IMR-90 (cell line): Measurements from ENCODE around the gene TTC28. TPM values are rescaled to one million over a fixed set of nuclear protein-coding genes. Genes with fewer than 3 reads are reported as not detected.
"Not testable (repeated sequence)": the region's sequence is repeated elsewhere in the genome, so short reads cannot be mapped to it uniquely, and the experiment has no call there.

Experiments used
- ATAC-seq: fragments of 200-7000 bp; cut with Tn5 transposase; 2 replicates; pipeline ENCODE4 v1.9.1; 2020; ENCODE audit warnings: low read depth, mild to moderate bottlenecking, moderate library complexity
- BruUV-seq: library from RNA; stranded (reverse); fragments of 400-500 nt; replicated peaks from 2 replicates; lab custom pipeline; 2021; lab: Mats Ljungman, UMichigan
- CTCF ChIA-PET: fragments of 300-600 bp; formaldehyde crosslinking; extraction: SDS; loops from one replicate; lab custom pipeline; 2021; ENCODE audit warnings: antibody characterized with exemption; lab: Yijun Ruan, JAX
- POLR2A ChIA-PET: fragments of 300-600 bp; sonication (Branson Sonifier 250); formaldehyde crosslinking; loops from one replicate; lab custom pipeline; 2022; ENCODE audit warnings: antibody characterized with exemption; ENCODE audit not compliant: unreplicated experiment; lab: Charles Lee
- DNase-seq: peaks from one replicate; pipeline ENCODE4 v3.0.0; 2013
- H2AFZ ChIP-seq: replicated peaks from 2 replicates; pipeline ENCODE3; 2013; ENCODE audit warnings: low read length, mild to moderate bottlenecking; ENCODE audit not compliant: poor library complexity
- H2AK5ac ChIP-seq: 2 replicates; pipeline ENCODE4 v1.6.1; 2013; ENCODE audit warnings: low read depth, low read length, inconsistent platforms
- H2AK9ac ChIP-seq: replicated peaks from 2 replicates; pipeline ENCODE3; 2013; ENCODE audit warnings: mild to moderate bottlenecking, low read depth, low read length, moderate library complexity; ENCODE audit not compliant: poor library complexity
- H2BK120ac ChIP-seq: 2 replicates; pipeline ENCODE4 v1.6.1; 2013; ENCODE audit warnings: low read depth, low read length, inconsistent platforms
- H2BK15ac ChIP-seq: 3 replicates; pipeline ENCODE4 v1.6.1; 2013; ENCODE audit warnings: low read depth, low read length, inconsistent platforms
- H2BK20ac ChIP-seq: 2 replicates; pipeline ENCODE4 v1.6.1; 2013; ENCODE audit warnings: low read depth, mild to moderate bottlenecking, inconsistent platforms, low read length, moderate library complexity
- H2BK5ac ChIP-seq: 2 replicates; pipeline ENCODE4 v1.6.1; 2013; ENCODE audit warnings: mild to moderate bottlenecking, low read depth, low read length, inconsistent platforms; ENCODE audit not compliant: poor library complexity, severe bottlenecking
- H3K14ac ChIP-seq: replicated peaks from 2 replicates; pipeline ENCODE4 v1.6.1; 2013; ENCODE audit warnings: low read depth, low read length, inconsistent platforms
- H3K18ac ChIP-seq: 2 replicates; pipeline ENCODE4 v1.6.1; 2013; ENCODE audit warnings: low read depth, low read length, control low read depth
- H3K23ac ChIP-seq: 2 replicates; pipeline ENCODE4 v1.6.1; 2013; ENCODE audit warnings: low read depth, low read length, inconsistent platforms
- H3K27ac ChIP-seq: 2 replicates; pipeline ENCODE4 v1.5.1; 2013; ENCODE audit warnings: mild to moderate bottlenecking, control low read depth, low read length; ENCODE audit not compliant: insufficient read depth
- H3K27me3 ChIP-seq: 2 replicates; pipeline ENCODE4 v1.6.1; 2013; ENCODE audit warnings: low read length; ENCODE audit not compliant: control insufficient read depth, insufficient read depth
- H3K36me3 ChIP-seq: 2 replicates; pipeline ENCODE4 v1.6.1; 2013; ENCODE audit warnings: low read length, mixed read lengths; ENCODE audit not compliant: control insufficient read depth, insufficient read depth
- H3K4ac ChIP-seq: 2 replicates; pipeline ENCODE4 v1.6.1; 2013; ENCODE audit warnings: low read depth, low read length, inconsistent platforms
- H3K4me1 ChIP-seq: 2 replicates; pipeline ENCODE4 v1.6.1; 2013; ENCODE audit warnings: low read length, mixed read lengths; ENCODE audit not compliant: control insufficient read depth, insufficient read depth
- H3K4me2 ChIP-seq: 2 replicates; pipeline ENCODE4 v1.6.1; 2013; ENCODE audit warnings: low read depth, mild to moderate bottlenecking, control low read depth, low read length, moderate library complexity
- H3K4me3 ChIP-seq: 2 replicates; pipeline ENCODE4 v1.5.1; 2013; ENCODE audit warnings: low read depth, mild to moderate bottlenecking, control low read depth, low read length, moderate library complexity; ENCODE audit not compliant: insufficient read depth
- H3K56ac ChIP-seq: 2 replicates; pipeline ENCODE4 v1.6.1; 2013; ENCODE audit warnings: low read length, inconsistent platforms; ENCODE audit not compliant: insufficient read depth; ENCODE audit errors: extremely low read depth
- H3K79me1 ChIP-seq, 2 experiments: 2 replicates each; pipeline ENCODE4 v1.6.1; 2013; ENCODE audit warnings: low read length in 2 of 2, inconsistent platforms in 1 of 2, low read depth in 1 of 2
- H3K9ac ChIP-seq: 2 replicates; pipeline ENCODE4 v1.6.1; 2013; ENCODE audit warnings: low read depth, low read length, control low read depth
- H3K9me1 ChIP-seq: 2 replicates; pipeline ENCODE4 v1.6.1; 2013; ENCODE audit warnings: low read length, inconsistent platforms; ENCODE audit not compliant: insufficient read depth
- H3K9me3 ChIP-seq: 2 replicates; pipeline ENCODE4 v1.6.1; 2013; ENCODE audit warnings: low read length; ENCODE audit not compliant: control insufficient read depth, insufficient read depth
- H4K20me1 ChIP-seq: 2 replicates; pipeline ENCODE4 v1.6.1; 2013; ENCODE audit warnings: low read length, inconsistent platforms; ENCODE audit not compliant: insufficient read depth
- H4K5ac ChIP-seq: 2 replicates; pipeline ENCODE4 v1.6.1; 2013; ENCODE audit warnings: mild to moderate bottlenecking, low read depth, low read length, control low read depth
- H4K8ac ChIP-seq, 2 experiments: 2 replicates each; pipeline ENCODE4 v1.6.1; 2013; ENCODE audit warnings: low read depth in 2 of 2, low read length in 2 of 2, control low read depth in 1 of 2, inconsistent platforms in 1 of 2
- H4K91ac ChIP-seq: 2 replicates; pipeline ENCODE4 v1.6.1; 2013; ENCODE audit warnings: low read depth, low read length, inconsistent platforms; ENCODE audit not compliant: insufficient read depth
- WGBS, 2 experiments: methylation state at CpG; one replicate each; pipeline versions ENCODE4 v1.1.5 to v1.1.7; 2013; ENCODE audit warnings: missing lambda C conversion rate in 2 of 2; ENCODE audit not compliant: insufficient read length in 1 of 2; ENCODE audit errors: extremely low coverage in 2 of 2; 5-methylcytosine and 5-hydroxymethylcytosine counted together
- dilution Hi-C: fragments of 300-500 bp; cut with HindIII; formaldehyde crosslinking; loops from one replicate; pipeline ENCODE4 v1.14.3; 2018; ENCODE audit warnings: low sequenced_read_pairs; ENCODE audit not compliant: unreplicated experiment
- in situ Hi-C: fragments of 300-500 bp; cut with MboI; formaldehyde crosslinking; loops from 3 replicates; pipeline ENCODE4 v1.14.3; 2019; ENCODE audit warnings: low sequenced_read_pairs, inconsistent platforms, mixed read lengths
- intact Hi-C: fragments of 100-400 bp; cut with micrococcal nuclease; formaldehyde crosslinking; loops from 2 replicates; pipeline ENCODE4 v1.10.0; 2022
- polyA plus RNA-seq, 3 experiments: library from polyadenylated mRNA; depleted of rRNA; stranded (reverse); fragments of >200 nt; gene quantifications; 2 replicates each; pipeline ENCODE4 v1.2.3, GENCODE V29; 2012; ENCODE audit warnings: low replicate concordance in 1 of 3
- total RNA-seq: library from RNA; depleted of rRNA; stranded (reverse); fragments of >200 nt; gene quantifications from 2 replicates; pipeline ENCODE4 v1.2.3, GENCODE V29; 2012

The TTC28 gene
- total and polyA plus RNA-seq, 2 of the 4 experiments (the other 2 are of a cell fraction), result 5.6 to 13.3 TPM

DNA sequence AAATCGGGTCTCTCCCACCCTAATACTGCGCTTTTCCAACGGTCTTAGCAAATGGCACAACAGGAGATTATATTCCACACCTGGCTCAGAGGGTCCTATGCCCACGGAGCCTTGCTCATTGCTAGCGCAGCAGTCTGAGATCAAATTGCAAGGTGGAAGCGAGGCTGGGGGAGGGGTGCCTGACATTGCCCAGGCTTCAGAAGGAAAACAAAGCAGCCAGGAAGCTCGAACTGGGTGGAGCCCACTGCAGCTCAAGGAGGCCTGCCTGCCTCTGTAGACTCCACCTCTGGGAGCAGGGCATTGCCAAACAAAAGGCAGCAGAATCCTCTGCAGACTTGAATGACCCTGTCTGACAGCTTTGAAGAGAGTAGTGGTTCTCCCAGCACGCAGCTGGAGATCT lies 488.1 kb downstream of the TTC28 start:
- H2BK20ac ChIP-seq, H3K4me1 ChIP-seq, H3K9me3 ChIP-seq, H3K18ac ChIP-seq, in situ Hi-C loops, H2BK15ac ChIP-seq, H3K79me1 ChIP-seq, H3K4me3 ChIP-seq, H3K4me2 ChIP-seq, H2BK5ac ChIP-seq, CTCF ChIA-PET, ATAC-seq, H4K91ac ChIP-seq, H3K14ac ChIP-seq, H3K4ac ChIP-seq, H3K36me3 ChIP-seq, H3K56ac ChIP-seq, dilution Hi-C loops, intact Hi-C loops, H4K8ac ChIP-seq, H4K5ac ChIP-seq, DNase-seq, H3K27me3 ChIP-seq, H3K23ac ChIP-seq, H2AK9ac ChIP-seq, H2BK120ac ChIP-seq, H3K9ac ChIP-seq, H2AK5ac ChIP-seq, H3K27ac ChIP-seq, POLR2A ChIA-PET, H2AFZ ChIP-seq, BruUV-seq, H3K9me1 ChIP-seq, H4K20me1 ChIP-seq: not testable (repeated sequence)
- 100% methylated on average over 2 of the region's 8 CpGs; no CpG with 5 or more reads in 1 of the 2 experiments for WGBS, 2 experiments
